GM10266 (cell line): ENCODE measurements around the gene PRKG1.

Source experiments
- DNase-seq: peaks from one replicate; pipeline ENCODE4 v3.0.0; 2012; ENCODE audit errors: extremely low spot score
- CTCF ChIP-seq: IDR thresholded peaks from 2 replicates; pipeline ENCODE4 v1.5.1; 2012; ENCODE audit warnings: mild to moderate bottlenecking, low read depth; ENCODE audit not compliant: control insufficient read depth, insufficient read depth; ENCODE audit errors: missing control alignments

PRKG1 gene

GRCh38 chr10:52308251-52309031, 1234.2 kb downstream of the PRKG1 start:
- peak; percentile 53 for TF ChIP-seq CTCF
- DNase-seq: peak; percentile 70

GRCh38 chr10:52312942-52313255, 1238.6 kb downstream of the PRKG1 start:
- DNase-seq: no peak
- TF ChIP-seq CTCF: no peak

- TF ChIP-seq CTCF: no peak
- DNase-seq: no peak
These were observed 1239.1 kb downstream of the PRKG1 start for GRCh38 chr10:52313256-52313932.

- DNase-seq: peak; percentile 37
These were observed 1239.9 kb downstream of the PRKG1 start, which contains the start of gene DKK1 for GRCh38 chr10:52313933-52314821. Gene DKK1 (plus strand): TSS chr10:52314281. CDS start chr10:52314435, 154 bp downstream.

GRCh38 chr10:52314822-52315552, 1240.7 kb downstream of the PRKG1 start:
- no peak for DNase-seq
- TF ChIP-seq CTCF: no peak

More at GRCh38 chr10:52313933-52314821, 1239.9 kb downstream of the PRKG1 start, which contains the start of gene DKK1:
- peak; percentile 51 for TF ChIP-seq CTCF

GRCh38 chr10:52316001-52316400, 1241.7 kb downstream of the PRKG1 start:
- no peak for TF ChIP-seq CTCF
- no peak for DNase-seq
